PC-3 (cell line): Measurements from ENCODE around the gene ZNF132.

Experiments
- EZH2 ChIP-seq: fragments of 300-600 bp; sonication (generic); IDR thresholded peaks from one replicate; pipeline ENCODE4 v1.6.1; 2017; ENCODE audit warnings: antibody characterized with exemption, mild to moderate bottlenecking, low read length; ENCODE audit not compliant: unreplicated experiment
- TF ChIP-seq, protein P1 (sequence below): fragments of 300-600 bp; sonication (generic); conservative IDR thresholded peaks from 2 replicates; pipeline ENCODE4 v1.5.1; 2017; ENCODE audit warnings: antibody characterized with exemption, low read depth, mild to moderate bottlenecking, low read length

DNA sequence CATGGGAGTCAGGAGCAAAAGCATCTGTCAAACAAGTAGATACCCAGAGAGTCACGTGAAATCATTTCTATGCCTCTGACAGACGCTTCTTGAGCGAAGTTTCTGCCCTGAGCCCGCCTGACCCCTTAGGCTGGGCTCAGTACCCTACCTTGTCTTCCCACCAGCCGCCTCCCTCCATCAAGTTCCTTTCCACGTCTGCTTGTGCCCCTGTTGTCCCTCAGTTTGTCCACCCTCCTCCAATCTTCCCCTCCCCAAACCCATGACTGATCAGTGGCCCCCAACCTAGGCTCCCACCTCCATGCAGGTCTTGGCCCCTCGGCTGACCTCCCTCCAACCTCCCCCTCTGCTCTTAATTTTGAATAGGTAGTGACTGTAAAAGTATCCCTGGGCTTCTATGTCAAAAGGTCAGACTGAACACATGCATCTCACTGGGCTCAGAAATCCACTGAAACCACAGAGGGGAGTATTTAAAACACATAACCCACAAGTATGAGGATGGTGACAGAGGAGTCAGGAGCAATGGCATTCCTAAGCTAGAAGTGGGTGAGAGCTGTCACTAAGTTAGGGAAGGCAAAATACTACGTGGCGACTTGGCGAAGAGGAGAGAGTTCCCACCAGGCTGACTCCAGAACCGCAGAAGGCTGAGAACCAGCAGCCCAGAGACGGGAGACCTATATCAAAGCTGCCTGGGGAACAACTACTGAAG lies 34.5 kb upstream of the ZNF132 start:
- TF ChIP-seq, protein P1, sequence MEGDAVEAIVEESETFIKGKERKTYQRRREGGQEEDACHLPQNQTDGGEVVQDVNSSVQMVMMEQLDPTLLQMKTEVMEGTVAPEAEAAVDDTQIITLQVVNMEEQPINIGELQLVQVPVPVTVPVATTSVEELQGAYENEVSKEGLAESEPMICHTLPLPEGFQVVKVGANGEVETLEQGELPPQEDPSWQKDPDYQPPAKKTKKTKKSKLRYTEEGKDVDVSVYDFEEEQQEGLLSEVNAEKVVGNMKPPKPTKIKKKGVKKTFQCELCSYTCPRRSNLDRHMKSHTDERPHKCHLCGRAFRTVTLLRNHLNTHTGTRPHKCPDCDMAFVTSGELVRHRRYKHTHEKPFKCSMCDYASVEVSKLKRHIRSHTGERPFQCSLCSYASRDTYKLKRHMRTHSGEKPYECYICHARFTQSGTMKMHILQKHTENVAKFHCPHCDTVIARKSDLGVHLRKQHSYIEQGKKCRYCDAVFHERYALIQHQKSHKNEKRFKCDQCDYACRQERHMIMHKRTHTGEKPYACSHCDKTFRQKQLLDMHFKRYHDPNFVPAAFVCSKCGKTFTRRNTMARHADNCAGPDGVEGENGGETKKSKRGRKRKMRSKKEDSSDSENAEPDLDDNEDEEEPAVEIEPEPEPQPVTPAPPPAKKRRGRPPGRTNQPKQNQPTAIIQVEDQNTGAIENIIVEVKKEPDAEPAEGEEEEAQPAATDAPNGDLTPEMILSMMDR: no peak
- no peak for TF ChIP-seq EZH2
